ENCODE results near the gene RGS7. TPM values are rescaled to one million over a fixed set of nuclear protein-coding genes. Genes with fewer than 3 reads are reported as not detected.

RGS7 gene
- total RNA-seq, 4 donors from 2014 or later, result not detected

DNA sequence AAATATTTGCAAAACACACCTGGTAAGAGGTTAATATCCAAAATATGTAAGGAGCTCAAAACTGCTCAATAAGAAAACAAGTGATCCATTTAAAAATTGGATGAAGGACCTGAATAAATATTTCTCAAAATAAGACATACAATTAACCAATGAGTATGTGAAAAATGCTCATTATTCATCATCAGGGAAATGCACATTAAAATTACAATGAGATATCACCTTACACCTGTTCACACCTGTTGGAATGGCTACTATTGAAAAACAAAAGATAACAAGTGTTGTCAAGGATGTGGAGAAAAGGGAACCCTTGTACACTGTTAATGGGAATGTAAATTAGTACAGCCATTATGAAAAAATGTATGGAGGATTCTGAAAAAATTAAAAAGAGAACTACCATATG lies 609.1 kb downstream of the RGS7 start:
- H3K36me3 ChIP-seq, result no peaks in the 10 kb centered on the region
- DNase-seq (no peak), ATAC-seq (no peak)
- in situ Hi-C loops (cut with MboI; ENCODE audit: low sequenced_read_pairs in 4 of 4), result no loop called here
- no peak overlapping the region for H3K4me3 ChIP-seq
- H3K9me3 ChIP-seq, result no peaks in the 10 kb centered on the region
- no peaks in the 10 kb centered on the region for H3K27me3 ChIP-seq
- no peak overlapping the region for H3K27ac ChIP-seq
- no peak for TF ChIP-seq CTCF (IDR thresholded peaks at IDR 0.05 in 4 of 5, conservative IDR thresholded peaks at IDR 0.05 in 1 of 5)
- no peak for TF ChIP-seq POLR2A (IDR thresholded peaks at IDR 0.05)
- H3K4me1 ChIP-seq, result no peaks in the 10 kb centered on the region
- intact Hi-C loops (cut with DNase I; ENCODE audit: low total_unique reads), result no loop called here

- intact Hi-C loops (cut with DNase I; ENCODE audit: low total_unique reads), result no loop called here
- no peak for TF ChIP-seq CTCF (IDR thresholded peaks at IDR 0.05 in 4 of 5, conservative IDR thresholded peaks at IDR 0.05 in 1 of 5)
- TF ChIP-seq POLR2A (IDR thresholded peaks at IDR 0.05), result no peak
- Histone ChIP-seq H3K27me3 (no peaks in the 10 kb centered on the region), H3K27ac (no peak overlapping the region), H3K36me3 (no peaks in the 10 kb centered on the region), H3K4me1 (no peaks in the 10 kb centered on the region), H3K4me3 (no peak overlapping the region), H3K9me3 (no peaks in the 10 kb centered on the region)
- DNase-seq (no peak), ATAC-seq (no peak)
- in situ Hi-C loops (cut with MboI; ENCODE audit: low sequenced_read_pairs in 4 of 4), result no loop called here
Observed at GRCh38 chr1:240743705-240744104, 613.3 kb downstream of the RGS7 start.

DNA sequence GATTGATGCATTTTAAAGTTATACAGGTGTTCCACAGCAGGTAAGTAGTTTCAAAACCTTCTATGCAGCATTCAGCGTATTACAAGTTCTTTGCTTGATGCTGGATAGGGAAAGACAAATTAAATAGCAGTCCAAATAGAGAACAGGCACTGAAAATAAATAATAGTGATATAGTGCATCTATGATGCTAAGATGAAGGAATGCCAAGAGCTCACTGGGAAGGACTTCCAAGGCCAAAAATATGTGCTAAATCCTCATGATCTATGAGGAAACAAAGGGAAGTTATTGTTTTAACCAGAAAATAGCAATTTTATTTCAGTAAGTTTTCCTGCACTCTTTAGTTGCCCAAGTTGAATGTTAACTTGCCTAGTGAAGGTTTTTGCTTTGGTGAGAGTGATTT lies 617.3 kb downstream of the RGS7 start:
- no peaks in the 10 kb centered on the region for H3K4me1 ChIP-seq
- intact Hi-C loops (cut with DNase I; ENCODE audit: low total_unique reads) (no loop called here), in situ Hi-C loops (cut with MboI; ENCODE audit: low sequenced_read_pairs in 4 of 4) (no loop called here)
- no peak overlapping the region for H3K4me3 ChIP-seq
- ATAC-seq, result no peak
- no peak overlapping the region for H3K27ac ChIP-seq
- H3K27me3 ChIP-seq, result no peaks in the 10 kb centered on the region
- no peaks in the 10 kb centered on the region for H3K36me3 ChIP-seq
- no peaks in the 10 kb centered on the region for H3K9me3 ChIP-seq
- DNase-seq, result no peak
- TF ChIP-seq CTCF (IDR thresholded peaks at IDR 0.05 in 4 of 5, conservative IDR thresholded peaks at IDR 0.05 in 1 of 5), result no peak
- TF ChIP-seq POLR2A (IDR thresholded peaks at IDR 0.05), result no peak

DNA sequence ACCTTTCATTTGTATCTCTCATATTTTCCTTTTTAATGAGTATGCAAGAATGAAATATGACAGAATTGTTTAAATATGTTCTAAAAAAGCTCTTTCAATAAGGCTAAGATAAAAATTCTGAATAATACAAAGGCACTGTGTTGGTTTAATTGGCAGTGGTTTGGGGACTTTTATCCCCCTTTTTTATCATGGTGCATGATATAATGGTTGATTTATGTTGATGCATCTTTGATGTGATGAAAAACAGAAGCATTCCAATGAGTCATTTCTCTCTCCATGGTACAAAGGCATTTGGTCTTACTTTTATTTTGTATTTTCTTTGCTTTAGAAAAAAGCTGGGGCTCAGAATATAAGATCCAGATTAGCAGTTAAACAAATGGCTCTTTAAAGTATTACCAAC lies 617.9 kb downstream of the RGS7 start:
- Histone ChIP-seq H3K4me1 (no peaks in the 10 kb centered on the region), H3K36me3 (no peaks in the 10 kb centered on the region), H3K27ac (no peak overlapping the region), H3K27me3 (no peaks in the 10 kb centered on the region), H3K4me3 (no peak overlapping the region), H3K9me3 (no peaks in the 10 kb centered on the region)
- DNase-seq, result no peak
- TF ChIP-seq POLR2A (IDR thresholded peaks at IDR 0.05), result no peak
- no peak for TF ChIP-seq CTCF (IDR thresholded peaks at IDR 0.05 in 4 of 5, conservative IDR thresholded peaks at IDR 0.05 in 1 of 5)
- intact Hi-C loops (cut with DNase I; ENCODE audit: low total_unique reads) (no loop called here), in situ Hi-C loops (cut with MboI; ENCODE audit: low sequenced_read_pairs in 4 of 4) (no loop called here)
- no peak for ATAC-seq

- Histone ChIP-seq H3K4me1 (no peaks in the 10 kb centered on the region), H3K9me3 (no peaks in the 10 kb centered on the region), H3K36me3 (no peaks in the 10 kb centered on the region), H3K4me3 (no peak overlapping the region), H3K27me3 (no peaks in the 10 kb centered on the region), H3K27ac (no peak overlapping the region)
- DNase-seq (no peak), ATAC-seq (no peak)
- intact Hi-C loops (cut with DNase I; ENCODE audit: low total_unique reads), result no loop called here
- TF ChIP-seq POLR2A (IDR thresholded peaks at IDR 0.05), result no peak
- no peak for TF ChIP-seq CTCF (IDR thresholded peaks at IDR 0.05 in 4 of 5, conservative IDR thresholded peaks at IDR 0.05 in 1 of 5)
- in situ Hi-C loops (cut with MboI; ENCODE audit: low sequenced_read_pairs in 4 of 4), result no loop called here
Observed at GRCh38 chr1:240737766-240738265, 619.2 kb downstream of the RGS7 start.
